Stimulated activated CD4-positive, alpha-beta T cell treated with anti-CD3 and anti-CD28 coated beads, Interleukin-2, amount 100 ng/mL, for 4 hours (primary cell): ENCODE results near the gene KRTAP5-1.
"Not testable (repeated sequence)": the region's sequence is repeated elsewhere in the genome, so short reads cannot be mapped to it uniquely, and the experiment has no call there.

Experiments used
- DNase-seq: peaks from one replicate; pipeline ENCODE4 v3.0.0-alpha.2; 2020; ENCODE audit warnings: low read depth

The KRTAP5-1 gene

GRCh38 chr11:1601663-1602062 is 16.6 kb upstream of the KRTAP5-1 start:
- DNase-seq = not testable (repeated sequence)

- no peak for DNase-seq
Measured at GRCh38 chr11:1600626-1601025, 15.5 kb upstream of the KRTAP5-1 start.

GRCh38 chr11:1598816-1599215 is 13.7 kb upstream of the KRTAP5-1 start:
- no peak for DNase-seq

- DNase-seq = not testable (repeated sequence)
Measured at GRCh38 chr11:1598406-1598805, 13.3 kb upstream of the KRTAP5-1 start.

- DNase-seq = no peak
Measured at GRCh38 chr11:1597994-1598380, 12.9 kb upstream of the KRTAP5-1 start, which contains the start of gene KRTAP5-2. Gene KRTAP5-2 (minus strand): TSS chr11:1598294. CDS start chr11:1598250, 44 bp downstream.

- DNase-seq = no peak
Measured at GRCh38 chr11:1597331-1597993, 12.4 kb upstream of the KRTAP5-1 start.

- DNase-seq = not testable (repeated sequence)
Measured at GRCh38 chr11:1596576-1597121, 11.6 kb upstream of the KRTAP5-1 start.

GRCh38 chr11:1595994-1596575 is 11.0 kb upstream of the KRTAP5-1 start:
- DNase-seq = not testable (repeated sequence)

GRCh38 chr11:1592628-1593027 is 7.5 kb upstream of the KRTAP5-1 start:
- no peak for DNase-seq

GRCh38 chr11:1589996-1590395 is 4.9 kb upstream of the KRTAP5-1 start:
- no peak for DNase-seq

GRCh38 chr11:1589191-1589963 is 4.3 kb upstream of the KRTAP5-1 start:
- not testable (repeated sequence) for DNase-seq

GRCh38 chr11:1586699-1587098 is 1.6 kb upstream of the KRTAP5-1 start:
- DNase-seq = no peak

GRCh38 chr11:1582909-1583308 is 2.2 kb downstream of the KRTAP5-1 start:
- not testable (repeated sequence) for DNase-seq

- no peak for DNase-seq
Measured at GRCh38 chr11:1581976-1582375, 3.1 kb downstream of the KRTAP5-1 start.

- no peak for DNase-seq
Measured at GRCh38 chr11:1576825-1577224, 8.3 kb downstream of the KRTAP5-1 start.

GRCh38 chr11:1575756-1576155 is 9.3 kb downstream of the KRTAP5-1 start:
- not testable (repeated sequence) for DNase-seq

- no peak for DNase-seq
Measured at GRCh38 chr11:1574933-1575242, 10.2 kb downstream of the KRTAP5-1 start.

- DNase-seq = no peak
Measured at GRCh38 chr11:1574238-1574932, 10.7 kb downstream of the KRTAP5-1 start.

GRCh38 chr11:1573903-1574237 is 11.2 kb downstream of the KRTAP5-1 start:
- no peak for DNase-seq

- DNase-seq = no peak
Measured at GRCh38 chr11:1573077-1573902, 11.8 kb downstream of the KRTAP5-1 start.
